GM21526 (cell line): ENCODE data around the gene FBXO22.
"Not testable (repeated sequence)": the region's sequence is repeated elsewhere in the genome, so short reads cannot be mapped to it uniquely, and the experiment has no call there.

Source experiments
- ATAC-seq: cut with Tn5 transposase; IDR thresholded peaks from one replicate; pipeline ENCODE4 v1.9.1; 2021; ENCODE audit warnings: moderate library complexity; ENCODE audit not compliant: unreplicated experiment, low FRiP score

The FBXO22 gene

GRCh38 chr15:75903331-75904239, at the start of gene FBXO22:
Gene FBXO22 (plus strand): TSS chr15:75903878. CDS start chr15:75903964, 86 bp downstream.
- peak; percentile 95 for ATAC-seq

GRCh38 chr15:75857886-75858285, 45.8 kb upstream of the FBXO22 start:
- no peak for ATAC-seq

GRCh38 chr15:75861750-75862402, 41.8 kb upstream of the FBXO22 start:
- ATAC-seq: no peak

- no peak for ATAC-seq
Measured at GRCh38 chr15:75862796-75863195, 40.9 kb upstream of the FBXO22 start.

- no peak for ATAC-seq
Measured at GRCh38 chr15:75864213-75865059, 39.2 kb upstream of the FBXO22 start.

- not testable (repeated sequence) for ATAC-seq
Measured at GRCh38 chr15:75866045-75866444, 37.6 kb upstream of the FBXO22 start.

- ATAC-seq: no peak
Measured at GRCh38 chr15:75866916-75867315, 36.8 kb upstream of the FBXO22 start.

GRCh38 chr15:75867449-75867848, 36.2 kb upstream of the FBXO22 start:
- no peak for ATAC-seq

GRCh38 chr15:75868019-75868418, 35.7 kb upstream of the FBXO22 start:
- ATAC-seq: no peak

GRCh38 chr15:75869446-75869845, 34.2 kb upstream of the FBXO22 start:
- ATAC-seq: no peak

GRCh38 chr15:75871589-75871988, 32.1 kb upstream of the FBXO22 start:
- ATAC-seq: not testable (repeated sequence)

- ATAC-seq: no peak
Measured at GRCh38 chr15:75872403-75872990, 31.2 kb upstream of the FBXO22 start.

GRCh38 chr15:75884041-75884440, 19.6 kb upstream of the FBXO22 start:
- ATAC-seq: no peak

- no peak for ATAC-seq
Measured at GRCh38 chr15:75887178-75887577, 16.5 kb upstream of the FBXO22 start.

GRCh38 chr15:75891895-75892294, 11.8 kb upstream of the FBXO22 start:
- ATAC-seq: no peak

- ATAC-seq: no peak
Measured at GRCh38 chr15:75895731-75896130, 7.9 kb upstream of the FBXO22 start.

GRCh38 chr15:75900577-75900976, 3.1 kb upstream of the FBXO22 start:
- ATAC-seq: no peak

- ATAC-seq: no peak
Measured at GRCh38 chr15:75902129-75902557, 1.5 kb upstream of the FBXO22 start.

- ATAC-seq: no peak
Measured at GRCh38 chr15:75905231-75905630, 1.6 kb downstream of the FBXO22 start.

- ATAC-seq: not testable (repeated sequence)
Measured at GRCh38 chr15:75910355-75910754, 6.7 kb downstream of the FBXO22 start.
